ENCODE data around the gene MCOLN1.
"Not testable (repeated sequence)": the region's sequence is repeated elsewhere in the genome, so short reads cannot be mapped to it uniquely, and the experiment has no call there.

MCOLN1 gene

GRCh38 chr19:7524992-7525739 is 2.7 kb downstream of the MCOLN1 start:
- no peak for DNase-seq (ENCODE audit: low read depth in 1 of 2, low spot score in 1 of 2)

GRCh38 chr19:7526059-7526929 is 3.9 kb downstream of the MCOLN1 start:
- DNase-seq (ENCODE audit: low read depth in 1 of 2, low spot score in 1 of 2) = no peak

GRCh38 chr19:7527516-7528191 is 5.2 kb downstream of the MCOLN1 start:
- no peak for DNase-seq (ENCODE audit: low read depth in 1 of 2, low spot score in 1 of 2)

- no peak for DNase-seq (ENCODE audit: low read depth in 1 of 2, low spot score in 1 of 2)
Observed at GRCh38 chr19:7528192-7528519, 5.7 kb downstream of the MCOLN1 start.

GRCh38 chr19:7528522-7529245 is 6.3 kb downstream of the MCOLN1 start:
- no peak for DNase-seq (ENCODE audit: low read depth in 1 of 2, low spot score in 1 of 2)

GRCh38 chr19:7529246-7529600 is 6.8 kb downstream of the MCOLN1 start:
- no peak for DNase-seq (ENCODE audit: low read depth in 1 of 2, low spot score in 1 of 2)

- DNase-seq (ENCODE audit: low read depth in 1 of 2, low spot score in 1 of 2) = no peak
Observed at GRCh38 chr19:7529610-7530490, 7.4 kb downstream of the MCOLN1 start.

- no peak for DNase-seq (ENCODE audit: low read depth in 1 of 2, low spot score in 1 of 2)
Observed at GRCh38 chr19:7533281-7533885, 11.0 kb downstream of the MCOLN1 start.

GRCh38 chr19:7533925-7534480 is 11.6 kb downstream of the MCOLN1 start:
- peak; percentile 62 to 75 for DNase-seq (ENCODE audit: low read depth in 1 of 2, low spot score in 1 of 2)

- no peak for DNase-seq (ENCODE audit: low read depth in 1 of 2, low spot score in 1 of 2)
Observed at GRCh38 chr19:7534531-7535046, 12.2 kb downstream of the MCOLN1 start.

- peak; percentile 88 to 89 for DNase-seq (ENCODE audit: low read depth in 1 of 2, low spot score in 1 of 2)
Observed at GRCh38 chr19:7535047-7535997, 12.9 kb downstream of the MCOLN1 start, which contains the start of gene PNPLA6. Gene PNPLA6, plus strand, starts transcription at chr19:7535717. Its CDS starts 72 bp downstream, at chr19:7535789.

- no peak for DNase-seq (ENCODE audit: low read depth in 1 of 2, low spot score in 1 of 2)
Observed at GRCh38 chr19:7535998-7536695, 13.7 kb downstream of the MCOLN1 start.

GRCh38 chr19:7538990-7539389 is 16.6 kb downstream of the MCOLN1 start:
- not testable (repeated sequence) for DNase-seq (ENCODE audit: low read depth in 1 of 2, low spot score in 1 of 2)

GRCh38 chr19:7539827-7540425 is 17.5 kb downstream of the MCOLN1 start:
- no peak for DNase-seq (ENCODE audit: low read depth in 1 of 2, low spot score in 1 of 2)

GRCh38 chr19:7540761-7541474 is 18.5 kb downstream of the MCOLN1 start:
- no peak for DNase-seq (ENCODE audit: low read depth in 1 of 2, low spot score in 1 of 2)

- DNase-seq (ENCODE audit: low read depth in 1 of 2, low spot score in 1 of 2) = no peak
Observed at GRCh38 chr19:7541475-7541824, 19.0 kb downstream of the MCOLN1 start.

Measured in activated CD4-positive, alpha-beta T cell treated with anti-CD3 and anti-CD28 coated beads, Interleukin-2, amount 50 U/mL, for 24 hours (primary cell).